Kidney tubule cell (primary cell): ENCODE data around the gene TNFRSF19.
"Not testable (repeated sequence)": the region's sequence is repeated elsewhere in the genome, so short reads cannot be mapped to it uniquely, and the experiment has no call there.

Experiments used
- DNase-seq: peaks from one replicate; pipeline ENCODE4 v3.0.0-alpha.2; 2018; ENCODE audit warnings: low spot score

The TNFRSF19 gene

GRCh38 chr13:23655321-23655720, 85.1 kb downstream of the TNFRSF19 start:
- DNase-seq: peak; percentile 4

- no peak for DNase-seq
Measured at GRCh38 chr13:23656637-23657371, 86.6 kb downstream of the TNFRSF19 start.

- DNase-seq: no peak
Measured at GRCh38 chr13:23658929-23659541, 88.8 kb downstream of the TNFRSF19 start.

GRCh38 chr13:23660249-23660648, 90.0 kb downstream of the TNFRSF19 start:
- no peak for DNase-seq

- no peak for DNase-seq
Measured at GRCh38 chr13:23666582-23666981, 96.4 kb downstream of the TNFRSF19 start.

- DNase-seq: no peak
Measured at GRCh38 chr13:23667750-23668149, 97.5 kb downstream of the TNFRSF19 start.

GRCh38 chr13:23668562-23668961, 98.3 kb downstream of the TNFRSF19 start:
- DNase-seq: no peak

DNA sequence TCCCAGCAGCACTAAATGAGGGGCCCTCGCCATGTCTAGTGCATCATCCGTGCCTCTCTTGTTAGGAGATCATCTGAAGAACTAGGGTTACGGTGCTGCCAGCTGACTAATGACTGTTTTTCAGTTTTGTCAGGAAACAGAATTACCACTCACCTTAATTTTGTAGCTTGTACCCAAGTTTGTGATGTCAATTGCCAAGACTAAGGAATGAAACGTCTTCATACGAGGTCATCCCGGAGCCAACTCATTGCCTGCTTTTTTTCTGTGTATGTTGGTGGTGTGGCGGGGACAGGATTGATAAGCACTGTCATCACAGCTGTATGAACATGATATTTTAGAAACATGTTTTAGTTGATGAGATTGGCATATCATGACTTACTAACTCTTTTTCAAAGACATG, 100.6 kb downstream of the TNFRSF19 start:
- DNase-seq: no peak

DNA sequence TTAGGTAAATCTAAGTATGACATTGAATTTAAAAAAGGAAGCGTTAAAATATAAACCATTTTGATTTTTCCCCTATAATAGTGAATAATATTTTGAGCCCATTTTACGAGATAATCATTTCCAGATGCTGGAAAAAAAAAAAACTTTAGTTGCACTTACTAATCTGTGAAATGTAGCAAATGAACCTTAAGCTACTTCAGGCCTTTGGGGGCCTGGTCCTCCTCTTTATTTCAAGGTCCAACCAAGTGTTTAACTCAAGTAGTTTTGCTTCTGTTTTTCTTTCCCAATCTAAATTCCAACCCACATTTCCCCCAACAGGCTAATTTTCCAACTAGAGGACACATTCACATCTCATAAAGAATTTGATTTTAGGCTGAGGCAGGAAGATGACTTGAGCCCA, 101.2 kb downstream of the TNFRSF19 start:
- DNase-seq: no peak

DNA sequence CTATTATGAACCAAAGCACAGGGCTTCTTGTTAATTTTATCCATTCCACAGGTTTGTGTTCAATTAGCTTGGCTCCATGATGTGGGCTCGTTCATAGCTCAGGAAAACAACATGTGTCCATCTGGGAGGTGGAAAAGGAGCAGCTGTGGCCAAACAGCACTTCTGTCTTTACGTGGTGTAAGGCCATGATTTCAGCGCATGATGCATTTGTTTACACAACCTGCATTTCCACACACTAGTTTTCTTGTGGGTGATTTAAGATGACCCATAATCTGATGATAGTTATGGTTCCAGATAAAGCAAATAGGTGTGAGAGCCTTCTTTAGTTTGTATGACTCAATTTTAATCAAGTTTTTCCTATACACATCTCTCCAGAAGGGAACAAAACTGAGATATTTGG, 101.7 kb downstream of the TNFRSF19 start:
- DNase-seq: no peak

DNA sequence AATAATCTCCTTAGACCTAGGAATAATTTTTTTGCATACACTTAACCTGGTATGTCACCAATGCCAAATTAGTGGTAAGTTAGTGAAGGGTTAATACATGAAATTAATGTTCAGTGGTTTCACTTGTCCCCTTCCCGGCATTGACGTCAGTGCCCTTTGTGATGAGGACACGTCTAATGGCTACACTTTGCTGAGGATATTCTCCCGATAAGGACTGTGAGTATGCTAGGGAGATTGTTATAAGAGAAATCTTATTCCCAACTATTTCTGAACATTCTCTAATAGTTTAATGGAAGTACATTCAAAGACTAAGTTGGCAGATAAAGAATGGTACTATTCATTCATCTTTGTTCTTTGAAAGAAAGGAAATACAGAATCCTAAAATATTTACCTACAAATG, 102.4 kb downstream of the TNFRSF19 start:
- DNase-seq: no peak

DNA sequence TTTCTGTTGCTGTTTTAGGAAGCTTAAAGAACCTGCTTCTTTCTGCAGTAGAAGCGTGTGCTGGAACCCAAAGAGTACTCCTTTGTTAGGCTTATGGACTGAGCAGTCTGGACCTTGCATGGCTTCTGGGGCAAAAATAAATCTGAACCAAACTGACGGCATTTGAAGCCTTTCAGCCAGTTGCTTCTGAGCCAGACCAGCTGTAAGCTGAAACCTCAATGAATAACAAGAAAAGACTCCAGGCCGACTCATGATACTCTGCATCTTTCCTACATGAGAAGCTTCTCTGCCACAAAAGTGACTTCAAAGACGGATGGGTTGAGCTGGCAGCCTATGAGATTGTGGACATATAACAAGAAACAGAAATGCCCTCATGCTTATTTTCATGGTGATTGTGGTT, 103.1 kb downstream of the TNFRSF19 start:
- DNase-seq: peak; percentile 76

DNA sequence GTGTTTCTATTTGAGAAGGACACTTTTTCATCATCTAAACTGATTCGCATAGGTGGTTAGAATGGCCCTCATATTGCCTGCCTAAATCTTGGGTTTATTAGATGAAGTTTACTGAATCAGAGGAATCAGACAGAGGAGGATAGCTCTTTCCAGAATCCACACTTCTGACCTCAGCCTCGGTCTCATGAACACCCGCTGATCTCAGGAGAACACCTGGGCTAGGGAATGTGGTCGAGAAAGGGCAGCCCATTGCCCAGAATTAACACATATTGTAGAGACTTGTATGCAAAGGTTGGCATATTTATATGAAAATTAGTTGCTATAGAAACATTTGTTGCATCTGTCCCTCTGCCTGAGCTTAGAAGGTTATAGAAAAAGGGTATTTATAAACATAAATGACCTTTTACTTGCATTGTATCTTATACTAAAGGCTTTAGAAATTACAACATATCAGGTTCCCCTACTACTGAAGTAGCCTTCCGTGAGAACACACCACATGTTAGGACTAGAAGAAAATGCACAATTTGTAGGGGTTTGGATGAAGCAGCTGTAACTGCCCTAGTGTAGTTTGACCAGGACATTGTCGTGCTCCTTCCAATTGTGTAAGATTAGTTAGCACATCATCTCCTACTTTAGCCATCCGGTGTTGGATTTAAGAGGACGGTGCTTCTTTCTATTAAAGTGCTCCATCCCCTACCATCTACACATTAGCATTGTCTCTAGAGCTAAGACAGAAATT, 103.8 kb downstream of the TNFRSF19 start:
- no peak for DNase-seq

- DNase-seq: peak; percentile 52
Measured at GRCh38 chr13:23674795-23675640, 104.8 kb downstream of the TNFRSF19 start.

GRCh38 chr13:23677679-23678288, 107.6 kb downstream of the TNFRSF19 start:
- not testable (repeated sequence) for DNase-seq

DNA sequence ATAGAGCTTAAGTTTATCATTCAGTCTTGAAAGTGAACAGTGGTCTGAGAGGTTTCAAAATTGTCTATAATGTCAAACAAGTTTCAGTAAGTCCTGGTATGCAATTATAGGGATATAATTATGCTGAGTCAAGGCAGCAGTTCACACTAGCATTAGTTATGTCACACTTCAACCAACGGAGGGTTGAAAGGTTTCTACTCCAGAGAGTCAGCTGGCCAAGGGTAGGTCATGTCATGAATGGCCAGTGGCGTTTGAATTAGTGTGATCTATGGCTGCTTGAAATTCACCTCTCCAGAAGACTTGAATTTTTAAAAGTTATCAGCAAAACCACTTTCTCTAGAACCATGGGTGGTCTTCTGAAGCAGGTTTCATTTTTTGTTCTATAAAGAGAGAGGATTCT, 108.6 kb downstream of the TNFRSF19 start:
- peak; percentile 82 for DNase-seq

- DNase-seq: peak; percentile 95
Measured at GRCh38 chr13:23679220-23679619, 109.0 kb downstream of the TNFRSF19 start.

GRCh38 chr13:23680845-23681669, 110.8 kb downstream of the TNFRSF19 start:
- peak; percentile 37 for DNase-seq

DNA sequence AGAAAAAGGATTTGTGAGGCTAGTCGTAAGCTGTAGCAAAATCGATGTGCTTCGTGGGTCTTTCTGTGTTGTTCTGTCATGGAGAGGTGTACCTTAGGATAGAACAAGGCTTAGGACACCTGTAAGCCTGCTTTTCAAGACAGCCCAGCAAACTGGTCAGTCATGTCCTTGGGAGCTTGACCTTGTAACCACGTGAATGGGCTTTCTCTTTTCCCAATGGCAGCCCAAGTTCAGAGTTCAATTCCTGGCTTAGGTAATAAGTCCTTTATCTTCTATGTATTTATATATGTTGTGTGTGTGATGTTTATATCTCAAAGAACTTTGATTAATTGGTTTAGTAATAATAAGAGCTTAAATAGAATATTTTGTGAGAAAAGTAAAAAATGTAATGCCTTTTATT, 112.9 kb downstream of the TNFRSF19 start:
- DNase-seq: no peak

DNA sequence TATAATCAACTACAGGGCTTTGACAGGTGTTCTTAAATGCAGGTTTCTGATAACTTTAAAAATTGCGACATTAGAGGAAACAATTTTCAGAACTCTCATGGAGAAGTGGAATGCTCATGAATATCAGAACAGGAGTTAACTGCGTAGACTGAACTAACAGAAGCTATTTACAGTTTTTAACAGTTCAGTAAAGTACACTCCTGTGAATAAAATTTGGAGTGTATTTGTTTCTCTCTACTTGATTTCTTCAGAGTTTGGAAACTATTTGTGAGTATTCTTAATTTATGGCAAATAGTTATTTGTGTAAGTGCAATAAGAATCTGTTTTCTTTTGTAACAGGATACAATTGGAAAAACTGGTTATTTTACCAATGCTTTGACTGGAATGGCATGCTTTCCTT, 114.4 kb downstream of the TNFRSF19 start:
- no peak for DNase-seq

DNA sequence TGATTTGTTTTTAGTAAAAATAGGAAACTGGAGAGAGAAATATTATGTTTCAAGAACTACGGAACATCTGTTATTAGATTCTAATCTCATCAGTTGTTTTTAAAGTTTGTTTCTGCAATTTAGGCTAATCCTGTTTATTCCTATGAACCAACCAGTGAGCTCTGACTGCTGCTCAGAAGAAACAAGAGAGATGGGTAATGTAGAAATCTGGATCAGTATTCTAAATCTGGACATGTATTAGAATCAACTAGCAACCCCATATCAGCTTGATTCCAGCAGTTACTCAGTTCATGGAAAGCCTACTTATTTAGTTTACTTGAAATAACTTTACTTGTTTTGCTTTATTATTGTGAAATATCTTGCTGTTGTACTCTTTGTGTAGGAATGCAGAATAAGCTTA, 115.2 kb downstream of the TNFRSF19 start:
- no peak for DNase-seq
